GM19468 (cell line): ENCODE measurements around the gene MAP1B.
"Not testable (repeated sequence)": the region's sequence is repeated elsewhere in the genome, so short reads cannot be mapped to it uniquely, and the experiment has no call there.

ENCODE experiments used
- ATAC-seq: cut with Tn5 transposase; IDR thresholded peaks from one replicate; pipeline ENCODE4 v1.9.1; 2021; ENCODE audit warnings: mild to moderate bottlenecking, moderate library complexity, moderate number of reproducible peaks; ENCODE audit not compliant: unreplicated experiment; ENCODE audit errors: extremely low read depth

MAP1B gene

GRCh38 chr5:72107131-72107900 is at the start of gene MAP1B:
Gene MAP1B (plus strand): TSS chr5:72107475. CDS start chr5:72107532, 57 bp downstream.
- no peak for ATAC-seq

- no peak for ATAC-seq
Observed at GRCh38 chr5:72057816-72058215, 49.5 kb upstream of the MAP1B start.

- no peak for ATAC-seq
Observed at GRCh38 chr5:72063219-72063819, 44.0 kb upstream of the MAP1B start.

- no peak for ATAC-seq
Observed at GRCh38 chr5:72064801-72065570, 42.3 kb upstream of the MAP1B start.

- no peak for ATAC-seq
Observed at GRCh38 chr5:72065751-72066255, 41.5 kb upstream of the MAP1B start.

- ATAC-seq = no peak
Observed at GRCh38 chr5:72066705-72067107, 40.6 kb upstream of the MAP1B start.

- ATAC-seq = no peak
Observed at GRCh38 chr5:72067682-72068470, 39.4 kb upstream of the MAP1B start.

- no peak for ATAC-seq
Observed at GRCh38 chr5:72070529-72070928, 36.7 kb upstream of the MAP1B start.

GRCh38 chr5:72071906-72072305 is 35.4 kb upstream of the MAP1B start:
- no peak for ATAC-seq

GRCh38 chr5:72074251-72074650 is 33.0 kb upstream of the MAP1B start:
- no peak for ATAC-seq

- ATAC-seq = no peak
Observed at GRCh38 chr5:72075461-72075860, 31.8 kb upstream of the MAP1B start.

- no peak for ATAC-seq
Observed at GRCh38 chr5:72076621-72077300, 30.5 kb upstream of the MAP1B start.

- ATAC-seq = no peak
Observed at GRCh38 chr5:72077390-72077789, 29.9 kb upstream of the MAP1B start.

- no peak for ATAC-seq
Observed at GRCh38 chr5:72079288-72079687, 28.0 kb upstream of the MAP1B start.

GRCh38 chr5:72082048-72082447 is 25.2 kb upstream of the MAP1B start:
- no peak for ATAC-seq

- no peak for ATAC-seq
Observed at GRCh38 chr5:72084876-72085275, 22.4 kb upstream of the MAP1B start.

- ATAC-seq = no peak
Observed at GRCh38 chr5:72085319-72085718, 22.0 kb upstream of the MAP1B start.

- ATAC-seq = not testable (repeated sequence)
Observed at GRCh38 chr5:72089713-72090112, 17.6 kb upstream of the MAP1B start.

GRCh38 chr5:72092074-72092473 is 15.2 kb upstream of the MAP1B start:
- ATAC-seq = no peak

GRCh38 chr5:72093217-72093616 is 14.1 kb upstream of the MAP1B start:
- no peak for ATAC-seq
